ENCODE results near the gene CCRL2.
"Not testable (repeated sequence)": the region's sequence is repeated elsewhere in the genome, so short reads cannot be mapped to it uniquely, and the experiment has no call there.

- not testable (repeated sequence) for TF ChIP-seq CTCF, POLR2A (IDR thresholded peaks at IDR 0.05)
Measured at GRCh38 chr3:46426476-46426875, 19.4 kb downstream of the CCRL2 start.

All from thyroid gland (tissue), 4 donors.